Fibroblast of lung (primary cell): ENCODE data around the gene MRTFA. TPM values are rescaled to one million over a fixed set of nuclear protein-coding genes. Genes with fewer than 3 reads are reported as not detected.

Experiments used
- DNase-seq, 2 donors: peaks; one replicate each; pipeline versions ENCODE4 v3.0.0 to v3.0.0-alpha.2; 2010; ENCODE audit warnings: low read depth in 2 of 2
- H2AFZ ChIP-seq: 2 replicates; pipeline ENCODE4 v1.5.1; 2012; ENCODE audit warnings: low read length, control low read depth, inconsistent platforms
- H3K27ac ChIP-seq: 2 replicates; pipeline ENCODE4 v1.5.1; 2011; ENCODE audit warnings: low read length, control low read depth; ENCODE audit not compliant: insufficient read depth
- H3K27me3 ChIP-seq: 2 replicates; pipeline ENCODE4 v1.5.1; 2011; ENCODE audit warnings: mild to moderate bottlenecking, low read length; ENCODE audit not compliant: control insufficient read depth, insufficient read depth
- H3K36me3 ChIP-seq: 2 replicates; pipeline ENCODE4 v1.5.1; 2011; ENCODE audit warnings: low read length; ENCODE audit not compliant: control insufficient read depth, insufficient read depth
- H3K4me1 ChIP-seq: 2 replicates; pipeline ENCODE4 v1.5.1; 2011; ENCODE audit warnings: low read length; ENCODE audit not compliant: control insufficient read depth, insufficient read depth; ENCODE audit errors: extremely low read depth
- H3K4me2 ChIP-seq: 2 replicates; pipeline ENCODE4 v1.5.1; 2011; ENCODE audit warnings: low read length, control low read depth; ENCODE audit not compliant: insufficient read depth; ENCODE audit errors: extremely low read depth
- H3K4me3 ChIP-seq, 4 experiments: fragments of 200-600 bp in 1 of 4; sonication (generic) in 1 of 4; replicated peaks in 1 of 4; 2 replicates each; pipeline ENCODE4 v1.5.1; 2011 to 2016; ENCODE audit warnings: low read length in 4 of 4, low read depth in 3 of 4, mild to moderate bottlenecking in 3 of 4, control low read depth in 2 of 4, inconsistent platforms in 1 of 4, mixed read lengths in 1 of 4; ENCODE audit not compliant: insufficient read depth in 1 of 4; ENCODE audit errors: control extremely low read depth in 1 of 4
- H3K79me2 ChIP-seq: 2 replicates; pipeline ENCODE4 v1.5.1; 2012; ENCODE audit warnings: mild to moderate bottlenecking, low read length, inconsistent platforms; ENCODE audit not compliant: control insufficient read depth, insufficient read depth
- H3K9ac ChIP-seq: 2 replicates; pipeline ENCODE4 v1.5.1; 2011; ENCODE audit warnings: mild to moderate bottlenecking, low read length, control low read depth; ENCODE audit not compliant: insufficient read depth
- H3K9me3 ChIP-seq: 2 replicates; pipeline ENCODE4 v1.5.1; 2012; ENCODE audit warnings: low read depth, low read length; ENCODE audit not compliant: control insufficient read depth, insufficient read depth
- H4K20me1 ChIP-seq: 2 replicates; pipeline ENCODE4 v1.5.1; 2011; ENCODE audit warnings: low read length; ENCODE audit not compliant: control insufficient read depth, insufficient read depth; ENCODE audit errors: extremely low read depth
- CTCF ChIP-seq, 2 donors: IDR thresholded peaks in 1 of 2; conservative IDR thresholded peaks in 1 of 2; 1 replicate in 1 of 2; 2 replicates in 1 of 2; pipeline ENCODE4 v1.5.1; 2011 to 2012; ENCODE audit warnings: low read length in 2 of 2, control low read depth in 1 of 2, inconsistent platforms in 1 of 2, low read depth in 1 of 2, mild to moderate bottlenecking in 1 of 2
- EZH2 ChIP-seq: IDR thresholded peaks from 2 replicates; pipeline ENCODE4 v1.5.1; 2012; ENCODE audit warnings: low read length, control low read depth, mild to moderate bottlenecking; ENCODE audit errors: missing control alignments
- polyA plus RNA-seq, 2 donors: library from polyadenylated mRNA; depleted of rRNA in 1 of 2; stranded (reverse) in 1 of 2; unstranded in 1 of 2; fragments of >200 nt; gene quantifications; 2 replicates each; pipeline ENCODE4 v1.2.1, GENCODE V29; 2011 to 2012; ENCODE audit warnings: missing spikeins in 1 of 2
- total RNA-seq: library from RNA; depleted of rRNA; stranded (reverse); fragments of >200 nt; gene quantifications from 2 replicates; pipeline ENCODE4 v1.2.1, GENCODE V29; 2014

Gene MRTFA
- total and polyA plus RNA-seq, 2 donors (not counting 1 experiment from before 2014, with no cell fraction given) = 7.6 to 23.0 TPM

DNA sequence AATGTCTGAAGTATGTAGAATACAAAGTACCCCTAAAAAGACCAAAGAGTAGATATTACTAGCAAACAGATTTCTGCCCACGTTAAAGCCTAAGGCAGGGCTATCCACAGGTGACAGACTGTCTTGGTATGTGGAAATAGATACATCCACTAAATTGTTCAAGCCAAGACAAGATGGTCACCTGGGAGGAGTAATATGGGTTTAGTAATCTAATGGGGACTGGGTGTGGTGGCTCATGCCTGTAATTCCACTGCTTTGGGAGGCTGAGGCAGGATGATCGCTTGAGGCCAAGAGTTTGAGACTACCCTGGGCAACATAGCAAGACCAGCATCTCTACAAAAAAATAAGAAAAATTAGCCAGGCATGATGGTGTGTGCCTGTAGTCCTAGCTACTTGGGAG is 258.6 kb downstream of the MRTFA start:
- TF ChIP-seq EZH2 = no peak
- TF ChIP-seq CTCF (conservative IDR thresholded peaks at IDR 0.05 in 1 of 2, IDR thresholded peaks at IDR 0.05 in 1 of 2; ENCODE audit: low read depth in 1 of 2, low read length in 2 of 2) = no peak
- Histone ChIP-seq H3K4me1 (peaks cover 3% of the 10 kb centered on the region), H3K9me3 (no peaks in the 10 kb centered on the region), H3K9ac (no peak overlapping the region), H3K4me2 (no peak overlapping the region), H3K36me3 (no peaks in the 10 kb centered on the region), H3K27me3 (no peaks in the 10 kb centered on the region), H3K79me2 (peaks cover 21% of the 10 kb centered on the region), H3K4me3 (no peak overlapping the region), H4K20me1 (no peaks in the 10 kb centered on the region), H2AFZ (no peak overlapping the region), H3K27ac (no peak overlapping the region)
- no peak for DNase-seq

- H2AFZ ChIP-seq = no peak overlapping the region
- H3K9ac ChIP-seq = no peak overlapping the region
- no peak for DNase-seq
Observed at GRCh38 chr22:40376149-40376548, 260.4 kb downstream of the MRTFA start.

GRCh38 chr22:40374567-40374966 is 262.0 kb downstream of the MRTFA start:
- Histone ChIP-seq H3K4me2 (no peak overlapping the region), H3K4me3 (no peak overlapping the region), H3K27ac (no peak overlapping the region), H2AFZ (no peak overlapping the region), H3K4me1 (peaks cover 3% of the 10 kb centered on the region), H4K20me1 (no peaks in the 10 kb centered on the region), H3K36me3 (no peaks in the 10 kb centered on the region), H3K79me2 (peaks cover 23% of the 10 kb centered on the region), H3K9ac (no peak overlapping the region), H3K9me3 (no peaks in the 10 kb centered on the region), H3K27me3 (no peaks in the 10 kb centered on the region)
- no peak for TF ChIP-seq CTCF (conservative IDR thresholded peaks at IDR 0.05 in 1 of 2, IDR thresholded peaks at IDR 0.05 in 1 of 2; ENCODE audit: low read depth in 1 of 2, low read length in 2 of 2)
- TF ChIP-seq EZH2 = no peak
- DNase-seq = no peak

More at GRCh38 chr22:40376149-40376548, 260.4 kb downstream of the MRTFA start:
- TF ChIP-seq EZH2 (no peak), CTCF (conservative IDR thresholded peaks at IDR 0.05 in 1 of 2, IDR thresholded peaks at IDR 0.05 in 1 of 2; ENCODE audit: low read depth in 1 of 2, low read length in 2 of 2) (no peak)
- H3K36me3 ChIP-seq = no peaks in the 10 kb centered on the region
- H3K79me2 ChIP-seq = peaks cover 21% of the 10 kb centered on the region
- no peak overlapping the region for H3K4me2 ChIP-seq
- no peak overlapping the region for H3K27ac ChIP-seq
- no peaks in the 10 kb centered on the region for H4K20me1 ChIP-seq
- no peaks in the 10 kb centered on the region for H3K9me3 ChIP-seq
- no peak overlapping the region for H3K4me3 ChIP-seq
- H3K27me3 ChIP-seq = no peaks in the 10 kb centered on the region
- H3K4me1 ChIP-seq = peaks cover 3% of the 10 kb centered on the region
